GM19397 (cell line): ENCODE data around the gene TCEANC2.
A peak's percentile ranks its signal among the peaks of the same experiment; 100 is the strongest.
"Not testable (repeated sequence)": the region's sequence is repeated elsewhere in the genome, so short reads cannot be mapped to it uniquely, and the experiment has no call there.

Experiments
- ATAC-seq: cut with Tn5 transposase; IDR thresholded peaks from one replicate; pipeline ENCODE4 v1.9.1; 2021; ENCODE audit warnings: mild to moderate bottlenecking, moderate library complexity; ENCODE audit not compliant: unreplicated experiment

Gene TCEANC2

DNA sequence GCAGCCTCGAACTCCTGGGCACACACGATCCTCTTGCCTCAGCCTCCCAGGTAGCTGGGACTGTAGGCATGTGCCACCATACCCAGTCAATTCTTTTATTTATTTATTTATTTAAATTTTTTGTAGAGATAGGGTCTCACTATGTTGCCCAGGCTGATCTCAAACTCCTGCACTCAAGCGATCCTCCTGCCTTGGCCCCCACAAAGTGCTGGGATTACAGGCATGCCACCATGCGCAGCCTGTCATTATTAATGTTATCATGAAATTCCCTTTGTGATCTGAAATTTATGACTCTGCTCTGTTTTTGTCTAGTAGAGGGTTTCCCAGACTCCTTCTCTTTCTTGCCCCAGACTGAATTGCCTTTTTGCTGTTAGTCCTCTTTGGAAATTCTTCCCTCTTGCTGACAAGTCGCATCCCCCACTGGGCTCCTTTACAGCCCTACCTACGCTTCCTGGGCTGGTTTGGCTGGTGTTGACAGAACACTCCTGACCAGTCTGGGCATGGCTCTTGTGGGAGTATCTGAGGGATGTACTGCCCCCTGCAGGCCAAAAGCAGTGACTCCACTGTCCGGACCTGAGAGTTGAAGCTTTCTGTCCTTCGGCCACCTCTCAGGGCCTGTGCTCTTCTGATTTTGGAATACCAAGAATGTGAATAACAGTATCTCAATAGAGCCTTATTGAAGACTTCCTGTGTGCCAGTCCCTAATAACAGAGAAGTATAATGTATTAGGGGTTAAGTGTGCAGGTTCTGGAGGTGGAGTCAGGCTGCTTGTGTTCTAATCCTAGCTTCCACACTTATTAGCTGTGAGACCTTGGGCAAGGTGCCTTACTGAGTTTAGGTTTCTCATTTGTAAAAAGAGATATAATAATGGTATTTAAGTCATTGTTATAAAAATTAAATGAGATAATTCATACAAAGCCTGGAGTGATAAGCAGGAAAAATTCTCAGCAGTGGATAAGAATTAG, 28.2 kb downstream of the TCEANC2 start:
- ATAC-seq: peak; percentile 61

DNA sequence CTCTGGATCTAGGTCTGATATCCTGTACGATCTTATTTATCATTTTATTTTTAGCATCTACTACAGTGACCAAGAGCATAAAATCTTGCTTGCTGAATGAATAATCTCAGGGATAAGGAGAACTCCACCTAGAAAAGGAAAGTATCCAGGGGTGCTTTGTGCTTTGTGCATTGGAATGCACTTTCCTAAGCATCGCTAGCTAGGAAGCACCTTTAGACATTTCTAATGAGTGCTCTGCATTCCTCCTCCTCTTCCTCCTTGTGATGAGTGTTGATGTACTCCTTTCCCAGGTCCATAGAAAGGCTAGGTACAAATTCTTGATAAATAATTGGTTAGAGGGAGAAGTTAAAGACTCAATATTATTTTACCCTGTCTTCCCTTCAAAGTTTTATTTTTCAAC, 31.4 kb downstream of the TCEANC2 start:
- ATAC-seq: no peak

DNA sequence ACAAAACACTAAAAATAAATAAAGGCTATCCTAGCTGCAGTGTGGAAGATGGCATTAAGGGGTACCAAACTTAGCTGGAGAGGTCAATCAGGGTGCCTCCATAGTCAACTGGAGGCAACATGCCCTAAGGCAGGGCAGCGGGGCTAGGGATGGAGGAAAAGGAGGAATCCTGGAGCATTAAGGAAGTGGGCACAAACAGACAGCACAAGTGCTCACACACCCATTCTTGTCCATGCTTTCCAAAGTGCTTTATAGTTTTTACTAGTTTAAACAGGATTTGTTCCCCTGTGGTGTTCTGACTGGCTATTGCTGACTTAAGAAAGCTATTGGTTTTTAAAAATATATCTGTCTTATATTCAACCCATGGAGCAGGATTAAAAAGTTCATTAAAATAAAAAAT, 33.3 kb downstream of the TCEANC2 start:
- ATAC-seq: no peak

GRCh38 chr1:54088385-54088784, 35.0 kb downstream of the TCEANC2 start:
- no peak for ATAC-seq

GRCh38 chr1:54091666-54092065, 38.3 kb downstream of the TCEANC2 start:
- no peak for ATAC-seq

GRCh38 chr1:54094001-54094729, 40.8 kb downstream of the TCEANC2 start:
- no peak for ATAC-seq

GRCh38 chr1:54094730-54095105, 41.3 kb downstream of the TCEANC2 start:
- ATAC-seq: not testable (repeated sequence)

- ATAC-seq: no peak
These were observed 42.3 kb downstream of the TCEANC2 start for GRCh38 chr1:54095546-54096226.

DNA sequence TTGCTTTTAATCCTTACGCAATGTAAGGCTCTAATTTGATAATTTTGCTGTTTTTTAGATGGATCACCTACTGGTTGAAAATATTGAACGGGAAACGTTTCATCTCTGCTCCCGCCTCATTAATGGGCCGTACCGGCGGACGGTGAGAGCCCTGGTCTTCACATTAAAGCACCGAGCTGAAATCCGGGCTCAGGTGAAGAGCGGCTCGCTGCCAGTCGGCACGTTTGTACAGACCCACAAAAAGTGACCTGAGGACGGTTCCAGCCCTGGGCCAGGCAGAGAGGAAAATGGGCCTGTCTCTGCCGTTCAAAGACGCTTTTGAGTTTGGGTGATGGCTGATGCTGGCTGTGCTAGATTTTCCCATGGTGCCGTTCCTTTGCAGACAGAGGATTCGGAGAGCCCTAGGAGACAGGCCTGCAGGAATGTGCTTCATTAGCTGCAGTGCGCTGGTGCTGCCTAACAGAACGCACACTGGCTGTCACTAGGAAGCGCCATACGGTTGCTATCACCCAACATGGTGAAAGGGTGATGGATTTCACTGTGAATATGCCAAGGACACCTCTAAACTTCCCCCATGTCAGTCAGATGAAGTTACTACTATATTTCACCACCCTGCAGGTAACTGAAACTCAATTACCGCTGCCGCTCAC, 42.9 kb downstream of the TCEANC2 start:
- ATAC-seq: no peak

DNA sequence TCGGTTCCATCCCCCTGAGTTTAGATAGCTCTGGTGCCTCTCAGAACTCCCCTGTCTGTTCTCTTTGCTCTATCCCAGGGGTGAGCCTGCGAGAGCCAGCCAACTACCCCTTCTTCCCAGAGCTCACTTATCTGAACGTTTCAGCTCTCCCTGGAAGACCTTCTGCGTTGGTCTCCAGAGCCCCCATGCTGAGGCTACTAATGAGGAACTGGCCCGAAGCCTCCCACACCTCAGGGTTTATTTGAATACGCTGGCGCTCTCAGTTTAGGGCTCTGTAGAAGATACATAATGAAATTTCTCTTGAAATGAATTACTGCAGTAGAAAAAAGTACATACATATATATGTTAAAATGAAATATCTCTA, 43.5 kb downstream of the TCEANC2 start:
- ATAC-seq: no peak

GRCh38 chr1:54099061-54099610, 45.7 kb downstream of the TCEANC2 start:
- no peak for ATAC-seq

- ATAC-seq: no peak
These were observed 47.1 kb downstream of the TCEANC2 start for GRCh38 chr1:54100500-54100899.

DNA sequence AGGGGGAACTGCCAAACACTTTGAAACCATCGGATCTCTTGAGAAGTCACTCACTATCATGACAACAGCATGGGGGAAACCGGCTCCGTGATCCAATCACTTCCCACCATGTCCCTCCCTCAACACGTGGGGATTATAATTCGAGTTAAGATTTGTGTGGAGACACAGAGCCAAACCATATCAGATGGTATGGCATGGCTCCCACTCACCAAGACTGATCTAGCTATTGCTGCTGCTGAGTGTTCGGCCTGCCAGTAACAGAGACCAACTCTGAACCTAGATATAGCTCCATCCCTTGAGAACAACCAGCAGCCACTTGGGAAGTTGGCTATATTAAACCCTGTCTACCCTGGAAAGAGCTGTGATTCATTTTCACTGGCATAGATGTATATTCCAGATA, 50.0 kb downstream of the TCEANC2 start:
- no peak for ATAC-seq

DNA sequence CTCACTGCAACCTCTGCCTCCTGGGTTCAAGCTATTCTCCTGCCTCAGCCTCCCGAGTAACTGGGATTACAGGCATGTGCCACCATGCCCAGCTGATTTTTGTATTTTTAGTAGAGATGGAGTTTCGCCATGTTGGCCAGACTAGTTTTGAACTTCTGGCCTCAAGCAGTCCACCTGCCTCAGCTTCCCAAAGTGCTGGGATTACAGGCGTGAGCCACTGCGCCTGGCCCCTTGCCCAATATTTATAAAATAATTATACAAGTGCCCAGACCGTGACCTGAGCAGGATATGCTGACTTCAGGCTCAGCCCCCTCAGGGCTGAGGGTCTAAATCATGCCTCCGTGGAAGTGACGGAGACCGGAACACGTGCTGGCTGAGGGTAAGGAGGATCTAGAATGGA, 51.2 kb downstream of the TCEANC2 start:
- not testable (repeated sequence) for ATAC-seq

- no peak for ATAC-seq
These were observed 51.7 kb downstream of the TCEANC2 start for GRCh38 chr1:54105080-54105479.

- ATAC-seq: no peak
These were observed 52.4 kb downstream of the TCEANC2 start for GRCh38 chr1:54105736-54106269.

- no peak for ATAC-seq
These were observed 53.7 kb downstream of the TCEANC2 start for GRCh38 chr1:54107131-54107530.

- no peak for ATAC-seq
These were observed 54.7 kb downstream of the TCEANC2 start for GRCh38 chr1:54108156-54108555.

- no peak for ATAC-seq
These were observed 56.0 kb downstream of the TCEANC2 start for GRCh38 chr1:54109129-54110090.
